HG03045 (cell line): ENCODE measurements around the gene PLEKHD1.

Experiments used
- ATAC-seq: cut with Tn5 transposase; IDR thresholded peaks from one replicate; pipeline ENCODE4 v1.9.1; 2021; ENCODE audit warnings: mild to moderate bottlenecking, moderate library complexity; ENCODE audit not compliant: unreplicated experiment

The PLEKHD1 gene

GRCh38 chr14:69547701-69548348 is 63.3 kb downstream of the PLEKHD1 start:
- no peak for ATAC-seq

DNA sequence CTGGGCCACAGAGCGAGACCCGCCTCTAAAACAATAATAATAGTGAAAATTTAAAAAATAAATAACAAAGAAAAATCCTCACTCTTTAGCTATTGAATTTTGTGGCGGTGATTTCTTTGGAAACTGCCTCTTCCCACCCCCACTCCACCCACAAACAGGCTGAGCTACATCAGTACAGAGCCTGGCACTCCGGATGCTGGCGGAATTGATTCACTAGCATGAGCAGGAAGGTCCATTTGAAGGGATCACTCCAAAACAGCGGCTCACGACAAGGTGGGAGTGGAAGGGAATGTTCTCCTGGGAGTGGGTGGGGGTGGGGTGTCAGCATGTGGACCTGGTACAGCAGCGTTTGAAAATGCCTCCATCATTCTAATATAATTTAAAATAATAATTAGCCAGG is 64.0 kb downstream of the PLEKHD1 start:
- no peak for ATAC-seq

GRCh38 chr14:69551511-69551910 is 67.0 kb downstream of the PLEKHD1 start:
- ATAC-seq, result no peak

- no peak for ATAC-seq
Observed at GRCh38 chr14:69553252-69553651, 68.7 kb downstream of the PLEKHD1 start.

- ATAC-seq, result no peak
Observed at GRCh38 chr14:69554500-69554899, 70.0 kb downstream of the PLEKHD1 start.

- no peak for ATAC-seq
Observed at GRCh38 chr14:69558774-69559173, 74.2 kb downstream of the PLEKHD1 start.

DNA sequence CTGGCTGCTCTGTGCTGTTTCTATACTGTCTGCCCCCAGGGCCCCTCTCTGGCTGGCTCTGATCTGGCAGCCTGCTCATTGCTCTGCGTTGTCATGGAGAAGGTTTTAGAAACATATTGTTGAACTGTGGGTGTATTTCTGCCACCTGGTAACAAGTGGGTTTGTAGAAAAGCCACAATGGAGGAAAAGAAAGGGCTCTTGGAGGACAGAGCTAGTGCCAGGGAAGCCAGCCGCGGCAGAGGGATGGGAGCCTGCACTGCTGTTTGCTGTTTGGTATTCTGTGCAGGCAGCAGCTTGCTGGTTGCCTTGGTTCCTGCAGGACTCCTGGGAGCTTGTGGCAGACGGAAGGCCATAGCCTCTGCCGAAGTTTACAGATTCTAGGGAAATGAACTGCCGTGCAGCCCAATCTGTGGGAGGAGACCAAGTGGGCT is 75.1 kb downstream of the PLEKHD1 start:
- no peak for ATAC-seq

DNA sequence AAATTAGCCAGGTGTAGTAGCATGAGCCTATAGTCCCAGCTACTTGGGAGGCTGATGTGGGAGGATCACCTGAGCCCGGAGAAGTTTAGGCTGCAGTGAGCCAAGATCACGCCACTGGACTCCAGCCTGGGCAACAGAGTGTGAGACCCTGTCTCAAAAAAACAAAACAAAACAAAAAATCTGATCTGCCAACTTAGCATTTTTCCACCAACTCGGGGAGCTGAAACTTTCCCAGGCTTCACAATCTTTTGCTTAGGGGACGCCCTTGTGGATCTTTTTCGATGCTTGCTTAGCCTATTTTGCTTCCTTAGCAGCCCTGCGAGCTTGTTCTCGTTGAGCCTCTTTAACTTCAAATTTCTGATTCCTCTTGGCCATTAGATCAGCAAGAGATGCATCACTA is 76.3 kb downstream of the PLEKHD1 start:
- ATAC-seq, result no peak

DNA sequence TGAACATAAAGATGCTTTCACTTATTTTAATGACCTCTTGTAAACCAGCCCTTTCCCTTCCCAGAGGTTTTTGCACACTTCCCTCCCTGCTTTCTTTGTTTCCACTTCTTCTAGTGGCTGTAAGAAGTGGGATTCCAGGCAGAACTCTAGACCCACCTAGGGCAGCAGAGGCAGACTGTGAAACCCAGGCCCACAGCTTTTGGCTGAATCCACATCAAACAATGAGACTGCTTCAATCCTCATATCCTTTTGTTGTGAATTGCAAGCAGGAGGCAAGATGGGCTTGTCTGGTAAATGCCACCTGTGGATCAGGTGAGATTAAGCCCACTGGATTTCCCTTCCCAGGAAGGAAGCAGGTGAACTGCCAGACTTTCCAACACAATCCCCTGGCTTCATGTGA is 77.4 kb downstream of the PLEKHD1 start:
- no peak for ATAC-seq

DNA sequence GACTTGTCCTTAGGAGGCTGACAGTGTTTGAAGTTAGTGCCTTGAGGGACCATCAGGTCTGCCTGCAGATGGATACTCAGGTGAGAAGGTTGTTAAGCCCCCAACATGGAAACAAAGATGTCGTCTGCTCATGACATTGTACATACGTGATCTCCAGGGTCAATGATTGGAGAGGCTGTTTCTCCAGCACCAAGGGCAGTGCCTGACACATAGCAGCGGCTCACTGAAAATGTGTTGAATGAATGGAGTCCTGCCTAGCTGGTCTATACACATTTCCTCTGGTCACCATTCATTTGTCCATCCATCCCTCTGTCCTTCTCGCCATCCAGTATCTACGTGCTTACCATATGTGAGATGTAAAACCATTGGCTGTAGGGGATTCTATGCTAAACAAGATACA is 83.0 kb downstream of the PLEKHD1 start:
- no peak for ATAC-seq

GRCh38 chr14:69569859-69570258 is 85.3 kb downstream of the PLEKHD1 start:
- ATAC-seq, result no peak

DNA sequence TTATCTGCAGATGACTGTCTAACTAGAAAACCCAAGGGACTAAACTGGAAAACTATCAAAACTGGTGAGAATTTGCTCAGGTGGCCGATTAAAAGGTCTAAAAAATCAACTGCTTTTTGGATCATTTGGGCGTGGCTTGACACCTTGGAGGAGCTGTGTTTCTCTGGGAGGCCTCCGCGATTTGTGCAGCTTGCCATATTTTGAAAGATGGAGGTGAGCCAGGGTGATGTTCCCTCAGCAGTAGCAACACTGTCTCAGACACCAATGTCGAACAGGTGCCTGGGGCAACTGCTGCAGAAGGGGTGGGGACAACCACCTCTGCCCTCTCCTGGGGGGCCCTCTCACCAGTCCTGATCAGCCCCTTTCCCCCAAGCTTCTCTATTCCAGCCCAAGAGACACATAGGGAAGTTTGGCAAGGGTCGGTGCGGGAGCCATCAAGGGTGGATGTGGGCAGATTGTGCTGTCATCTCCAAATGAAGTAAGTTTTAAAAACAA is 86.4 kb downstream of the PLEKHD1 start:
- ATAC-seq, result no peak

DNA sequence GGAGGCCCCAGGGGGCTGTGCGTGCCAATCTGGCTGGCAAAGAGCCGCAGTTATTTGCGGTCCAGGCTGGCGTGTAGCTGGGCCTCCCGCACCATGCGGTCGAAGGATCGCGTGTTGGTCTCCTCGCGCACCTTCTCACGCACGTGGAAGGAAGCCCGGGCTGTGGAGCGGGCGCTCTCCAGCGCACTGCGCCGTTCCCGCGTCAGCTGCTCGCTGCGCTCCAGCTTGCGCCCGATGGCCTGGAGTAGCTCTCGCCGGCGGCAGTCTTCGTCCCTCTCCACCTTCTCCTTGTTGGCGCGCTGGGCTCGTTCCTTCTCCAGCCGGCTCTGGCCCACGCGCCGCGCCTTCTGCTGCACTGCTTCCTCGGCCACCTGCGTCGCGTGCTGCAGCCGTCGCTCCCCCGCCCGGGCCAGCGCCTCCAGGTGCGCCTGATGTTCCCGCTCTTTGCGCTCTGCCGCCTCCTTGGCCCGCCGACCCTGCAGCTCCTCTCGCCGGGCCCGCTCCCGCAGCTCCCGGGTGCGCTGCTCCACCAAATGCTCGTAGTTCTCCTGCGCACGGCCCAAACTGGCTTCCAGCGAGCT is 87.0 kb downstream of the PLEKHD1 start:
- ATAC-seq, result no peak

DNA sequence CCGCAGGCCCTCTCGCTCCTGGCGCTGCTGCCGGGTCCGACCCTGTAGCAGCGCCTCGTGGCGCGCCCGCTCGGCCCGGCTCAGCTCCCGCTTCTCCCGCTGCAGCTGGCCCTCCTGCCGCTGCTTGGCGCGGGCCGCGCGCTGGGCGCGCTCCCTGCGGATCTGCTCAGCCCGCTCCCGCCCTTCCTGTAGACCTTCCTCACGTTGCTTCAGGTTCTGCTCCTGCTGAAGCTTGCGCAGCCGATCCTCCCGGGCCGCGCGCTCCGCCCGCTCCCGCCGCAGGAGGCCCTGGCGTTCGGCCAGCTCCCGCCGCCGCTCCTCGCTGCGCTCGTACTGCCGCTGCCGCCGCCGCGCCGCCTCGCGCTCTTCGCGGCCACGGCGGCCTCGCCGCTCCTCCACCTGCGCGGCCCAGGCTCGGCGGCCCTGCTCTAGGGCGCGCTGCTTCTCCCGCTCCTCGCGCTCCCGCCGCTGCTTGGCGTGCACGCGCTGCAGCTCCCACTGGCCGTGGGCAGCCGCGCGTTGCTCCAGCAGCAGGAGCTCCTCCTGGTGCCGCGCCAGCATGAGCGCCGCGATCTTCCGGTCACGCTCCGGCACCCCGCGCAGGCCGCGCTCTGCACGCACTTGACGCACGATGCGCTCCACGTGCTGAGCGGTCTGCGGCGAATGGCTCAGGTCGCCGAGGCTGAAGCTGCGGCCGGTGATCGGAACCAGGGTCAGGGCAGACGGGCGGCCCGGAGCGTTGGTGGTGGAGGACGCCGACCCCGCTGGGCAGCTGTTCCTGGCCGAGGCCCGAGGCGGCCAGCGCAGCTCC is 87.7 kb downstream of the PLEKHD1 start:
- ATAC-seq, result no peak

GRCh38 chr14:69572841-69573135 is 88.3 kb downstream of the PLEKHD1 start:
- ATAC-seq, result no peak

DNA sequence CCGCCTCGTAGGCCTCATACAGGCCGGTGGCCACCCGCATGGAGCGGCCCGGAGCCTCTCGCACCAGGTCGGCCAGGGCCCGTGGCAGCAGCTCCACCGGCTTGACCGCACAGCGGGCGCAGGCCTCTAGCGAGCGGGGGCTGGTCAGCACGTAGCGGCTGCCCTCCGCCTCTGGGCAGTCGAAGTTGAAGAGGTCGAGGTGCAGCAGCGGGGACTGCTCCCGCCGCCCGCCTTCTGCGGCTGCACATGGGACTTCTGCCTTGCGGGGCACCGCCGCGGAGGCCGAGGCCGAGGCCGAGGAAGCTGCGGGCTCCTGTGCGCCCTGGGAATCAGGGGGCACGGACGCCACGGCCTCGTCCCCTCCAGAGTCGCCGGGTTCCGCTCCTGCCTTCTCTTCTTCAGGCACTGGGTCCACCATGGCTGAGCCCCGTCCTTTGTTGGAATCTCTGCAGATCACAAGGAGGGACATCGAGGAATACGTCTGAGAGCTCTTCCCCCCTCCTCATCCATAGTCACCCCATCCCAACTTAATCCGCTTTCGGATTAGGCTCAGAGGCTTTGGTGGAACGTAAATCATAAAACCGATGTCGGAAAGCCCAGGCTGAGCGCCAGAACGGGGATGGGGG is 88.8 kb downstream of the PLEKHD1 start:
- no peak for ATAC-seq

DNA sequence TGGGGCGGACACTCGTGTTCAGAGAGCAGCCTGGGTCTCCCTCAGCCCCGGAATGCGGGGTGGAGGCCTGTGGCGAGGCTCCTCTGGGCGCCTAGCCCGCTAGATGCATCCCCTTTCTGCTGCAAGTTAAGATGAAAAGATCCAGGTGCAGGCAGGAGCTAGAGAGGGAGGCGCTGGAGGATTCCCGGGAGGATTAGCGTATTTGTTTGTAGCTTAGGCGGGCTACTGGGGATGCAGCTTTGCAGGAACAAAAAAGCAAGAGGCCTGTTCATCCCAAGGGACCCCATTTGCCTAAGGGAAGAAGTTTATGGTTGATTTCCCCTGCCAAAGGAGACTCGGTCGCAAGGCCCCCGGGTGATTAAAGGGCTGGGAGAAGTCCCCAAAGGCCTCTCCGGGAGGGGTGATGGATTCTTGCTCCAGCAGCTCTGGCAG is 89.3 kb downstream of the PLEKHD1 start:
- no peak for ATAC-seq

DNA sequence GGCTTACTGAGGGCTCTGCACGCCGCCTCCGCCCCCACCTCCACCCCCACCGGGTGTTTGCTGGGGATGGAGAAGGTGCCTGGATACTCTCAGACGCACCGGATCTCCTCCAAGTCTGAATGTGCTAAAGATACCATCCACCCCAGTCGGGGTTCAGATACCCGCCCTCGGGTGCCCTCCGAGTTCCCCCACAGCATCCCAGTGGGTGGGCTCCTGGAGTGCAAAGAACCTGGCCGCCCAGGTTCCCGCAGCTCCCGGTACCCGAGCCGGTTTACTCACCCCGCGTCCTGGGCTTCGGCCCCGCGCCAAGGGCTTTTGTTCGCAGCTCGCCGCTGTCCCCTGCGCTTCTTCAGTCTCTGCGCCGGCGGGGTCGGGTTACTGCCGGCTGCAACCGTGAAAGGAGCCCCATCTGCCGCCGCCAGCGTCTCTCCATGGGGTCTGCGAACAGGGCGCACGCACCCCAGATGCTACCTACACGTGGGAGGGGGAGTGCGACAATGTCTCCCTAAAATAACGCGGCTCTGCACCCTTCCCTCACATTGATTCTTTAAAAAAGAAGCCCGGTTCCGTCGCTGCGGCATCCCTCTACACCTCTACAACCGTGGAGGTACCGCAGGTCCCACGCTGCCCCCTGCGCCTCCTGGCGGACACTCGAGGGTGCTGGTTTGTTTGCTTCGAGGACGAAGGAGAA is 89.9 kb downstream of the PLEKHD1 start, which contains the start of gene CCDC177:
CCDC177 (minus strand) TSS at position 609 of the 691 bp plus-strand sequence. CDS start 1,249 bp downstream, outside the sequence.
- no peak for ATAC-seq

GRCh38 chr14:69574954-69575295 is 90.4 kb downstream of the PLEKHD1 start:
- no peak for ATAC-seq

GRCh38 chr14:69579476-69579875 is 94.9 kb downstream of the PLEKHD1 start:
- no peak for ATAC-seq

GRCh38 chr14:69580009-69580577 is 95.6 kb downstream of the PLEKHD1 start:
- ATAC-seq, result no peak
